ENCODE data around the gene MGAT5. TPM values are rescaled to one million over a fixed set of nuclear protein-coding genes. Genes with fewer than 3 reads are reported as not detected.

The MGAT5 gene
- total and polyA plus RNA-seq, 2 donors from 2014 or later = 14.3 to 40.9 TPM

DNA sequence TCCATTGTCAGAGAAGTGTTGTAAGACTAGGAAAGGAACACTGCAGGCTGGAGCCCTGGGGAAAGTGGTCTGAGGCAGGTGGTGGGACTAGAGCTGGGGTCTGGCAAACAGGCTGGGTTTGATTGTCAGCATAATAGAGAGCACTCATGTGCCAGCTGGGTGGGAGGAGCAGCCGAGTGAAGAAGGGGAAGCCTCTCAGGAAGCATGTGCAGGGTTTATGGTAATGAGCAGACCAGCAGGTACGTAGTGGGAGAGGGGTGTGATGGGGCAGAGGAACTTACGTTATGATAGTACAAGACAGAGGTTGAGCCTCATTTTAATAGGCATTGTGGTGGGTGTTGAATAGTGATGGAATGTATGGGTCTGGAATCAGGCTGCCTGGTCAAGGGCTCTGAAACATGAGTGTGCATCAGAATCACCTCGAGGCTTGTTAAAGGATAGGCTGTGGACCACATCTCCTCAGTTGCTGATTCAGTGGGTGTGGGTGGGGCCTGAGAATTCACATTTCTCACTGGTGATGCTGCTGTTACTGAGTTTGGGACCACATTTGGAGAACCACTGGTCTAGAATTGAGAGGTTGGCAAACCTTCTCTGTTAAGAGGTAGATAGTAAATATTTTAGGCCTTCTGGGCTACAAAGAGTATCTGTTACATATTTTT is 1.7 kb upstream of the MGAT5 start:
- H3K4me1 ChIP-seq (ENCODE audit: control insufficient read depth in 2 of 3, insufficient read depth in 2 of 3, low read depth in 1 of 3, low read length in 3 of 3) = no peaks in the 10 kb centered on the region
- no peaks in the 10 kb centered on the region for H3K36me3 ChIP-seq (ENCODE audit: control insufficient read depth in 2 of 3, insufficient read depth in 3 of 3, low read length in 3 of 3)
- no peak for FAIRE-seq
- no peak overlapping the region for H3K4me3 ChIP-seq (ENCODE audit: low read length in 3 of 3)
- TF ChIP-seq, protein P1, sequence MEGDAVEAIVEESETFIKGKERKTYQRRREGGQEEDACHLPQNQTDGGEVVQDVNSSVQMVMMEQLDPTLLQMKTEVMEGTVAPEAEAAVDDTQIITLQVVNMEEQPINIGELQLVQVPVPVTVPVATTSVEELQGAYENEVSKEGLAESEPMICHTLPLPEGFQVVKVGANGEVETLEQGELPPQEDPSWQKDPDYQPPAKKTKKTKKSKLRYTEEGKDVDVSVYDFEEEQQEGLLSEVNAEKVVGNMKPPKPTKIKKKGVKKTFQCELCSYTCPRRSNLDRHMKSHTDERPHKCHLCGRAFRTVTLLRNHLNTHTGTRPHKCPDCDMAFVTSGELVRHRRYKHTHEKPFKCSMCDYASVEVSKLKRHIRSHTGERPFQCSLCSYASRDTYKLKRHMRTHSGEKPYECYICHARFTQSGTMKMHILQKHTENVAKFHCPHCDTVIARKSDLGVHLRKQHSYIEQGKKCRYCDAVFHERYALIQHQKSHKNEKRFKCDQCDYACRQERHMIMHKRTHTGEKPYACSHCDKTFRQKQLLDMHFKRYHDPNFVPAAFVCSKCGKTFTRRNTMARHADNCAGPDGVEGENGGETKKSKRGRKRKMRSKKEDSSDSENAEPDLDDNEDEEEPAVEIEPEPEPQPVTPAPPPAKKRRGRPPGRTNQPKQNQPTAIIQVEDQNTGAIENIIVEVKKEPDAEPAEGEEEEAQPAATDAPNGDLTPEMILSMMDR (IDR thresholded peaks at IDR 0.05; ENCODE audit: borderline replicate concordance, extremely low read depth, insufficient read depth) = no peak
- H3K9me3 ChIP-seq (ENCODE audit: control insufficient read depth in 2 of 3, insufficient read depth in 1 of 3, low read length in 3 of 3) = no peaks in the 10 kb centered on the region
- no peak for DNase-seq
- H3K27ac ChIP-seq (ENCODE audit: low read depth in 2 of 2, low read length in 2 of 2) = no peak overlapping the region
- intact Hi-C loops (cut with DNase I) = no loop called here
- no peaks in the 10 kb centered on the region for H3K27me3 ChIP-seq (ENCODE audit: control insufficient read depth, insufficient read depth, low read length)
- no peak overlapping the region for H3K9ac ChIP-seq (ENCODE audit: low read length in 3 of 3)

DNA sequence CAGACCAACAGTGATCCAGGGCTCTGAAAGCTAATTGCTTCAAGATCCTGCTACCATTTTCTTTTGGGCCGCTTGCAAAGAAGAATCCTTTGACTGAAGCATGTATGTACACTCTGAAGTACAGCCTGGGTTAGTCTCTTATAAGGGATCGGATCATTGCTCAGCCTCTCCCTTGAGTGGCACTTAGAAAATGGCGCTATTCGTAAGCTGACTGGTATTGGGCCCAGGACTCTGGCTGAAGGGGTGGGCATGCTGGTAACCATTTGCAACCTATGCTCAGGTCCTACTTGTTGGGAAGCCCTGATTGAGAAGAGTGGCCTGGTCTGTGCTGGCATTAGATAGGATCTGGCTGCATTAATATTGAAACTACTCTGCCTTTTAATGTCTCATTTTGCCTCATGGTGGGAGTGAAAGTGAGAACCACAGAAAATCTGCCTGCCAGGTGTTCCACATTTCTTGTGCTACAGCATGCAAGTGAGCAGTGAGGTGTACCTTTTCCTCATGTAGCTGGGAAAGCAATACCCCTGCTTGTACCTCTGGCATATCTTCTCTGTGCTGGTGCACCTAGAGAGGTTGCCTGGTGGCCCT is 661 bp upstream of the MGAT5 start:
- H3K27ac ChIP-seq (ENCODE audit: low read depth in 2 of 2, low read length in 2 of 2) = no peak overlapping the region
- no peak for FAIRE-seq

DNA sequence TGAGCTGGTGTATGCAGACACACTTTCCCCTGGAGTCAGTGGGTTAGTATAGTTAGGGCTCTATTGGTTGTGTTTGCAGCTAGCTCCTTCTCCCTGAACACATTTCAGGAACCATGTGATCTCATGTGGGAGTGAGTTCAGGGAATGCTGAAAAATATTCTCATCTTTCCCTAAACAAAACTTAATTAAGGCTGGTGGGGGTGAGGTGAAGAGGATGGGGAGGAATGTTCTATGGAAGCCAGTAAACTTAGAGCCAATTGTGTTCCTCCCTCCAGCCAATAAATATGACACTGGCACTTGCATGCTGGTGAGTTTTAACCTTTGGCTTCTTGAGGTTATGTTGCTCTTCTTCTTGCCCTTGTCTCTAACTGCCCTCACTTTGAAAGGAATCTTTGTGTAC is 952 bp downstream of the MGAT5 start:
- Histone ChIP-seq H3K4me1 (ENCODE audit: control insufficient read depth in 2 of 3, insufficient read depth in 2 of 3, low read depth in 1 of 3, low read length in 3 of 3) (peaks cover 0 to 6% (median 0%) of the 10 kb centered on the region in 3 donors), H3K9ac (ENCODE audit: low read length in 3 of 3) (no peak overlapping the region), H3K4me3 (ENCODE audit: low read length in 3 of 3) (no peak overlapping the region), H3K27me3 (ENCODE audit: control insufficient read depth, insufficient read depth, low read length) (no peaks in the 10 kb centered on the region), H3K36me3 (ENCODE audit: control insufficient read depth in 2 of 3, insufficient read depth in 3 of 3, low read length in 3 of 3) (no peaks in the 10 kb centered on the region), H3K27ac (ENCODE audit: low read depth in 2 of 2, low read length in 2 of 2) (no peak overlapping the region), H3K9me3 (ENCODE audit: control insufficient read depth in 2 of 3, insufficient read depth in 1 of 3, low read length in 3 of 3) (no peaks in the 10 kb centered on the region)
- intact Hi-C loops (cut with DNase I) = no loop called here
- TF ChIP-seq, protein P1 (IDR thresholded peaks at IDR 0.05; ENCODE audit: borderline replicate concordance, extremely low read depth, insufficient read depth) = no peak
- FAIRE-seq = no peak
- DNase-seq = peak in 2 of 5 donors; percentile 53 to 69

More for the DNA sequence above, 661 bp upstream of the MGAT5 start:
- H3K4me1 ChIP-seq (ENCODE audit: control insufficient read depth in 2 of 3, insufficient read depth in 2 of 3, low read depth in 1 of 3, low read length in 3 of 3) = no peaks in the 10 kb centered on the region
- no peak overlapping the region for H3K9ac ChIP-seq (ENCODE audit: low read length in 3 of 3)
- TF ChIP-seq, protein P1 (IDR thresholded peaks at IDR 0.05; ENCODE audit: borderline replicate concordance, extremely low read depth, insufficient read depth) = no peak
- H3K36me3 ChIP-seq (ENCODE audit: control insufficient read depth in 2 of 3, insufficient read depth in 3 of 3, low read length in 3 of 3) = no peaks in the 10 kb centered on the region
- H3K4me3 ChIP-seq (ENCODE audit: low read length in 3 of 3) = no peak overlapping the region
- H3K27me3 ChIP-seq (ENCODE audit: control insufficient read depth, insufficient read depth, low read length) = no peaks in the 10 kb centered on the region
- DNase-seq = no peak
- intact Hi-C loops (cut with DNase I) = no loop called here
- H3K9me3 ChIP-seq (ENCODE audit: control insufficient read depth in 2 of 3, insufficient read depth in 1 of 3, low read length in 3 of 3) = no peaks in the 10 kb centered on the region
